AG09309 (cell line): ENCODE measurements around the gene PRH1.

Experiments used
- DNase-seq: peaks from one replicate; pipeline ENCODE4 v3.0.0-alpha.2; 2010; ENCODE audit warnings: low read depth
- H3K4me3 ChIP-seq: 2 replicates; pipeline ENCODE4 v1.5.1; 2011; ENCODE audit warnings: mild to moderate bottlenecking, low read depth, low read length, moderate library complexity; ENCODE audit not compliant: control insufficient read depth
- CTCF ChIP-seq: IDR thresholded peaks from 2 replicates; pipeline ENCODE4 v1.5.1; 2011; ENCODE audit warnings: mild to moderate bottlenecking, low read depth, low read length, inconsistent platforms; ENCODE audit not compliant: insufficient read depth, control insufficient read depth; ENCODE audit errors: missing control alignments

PRH1 gene

GRCh38 chr12:10904686-10905085 is 20.6 kb upstream of the PRH1 start:
- no peak for DNase-seq
- no peak overlapping the region for H3K4me3 ChIP-seq
- no peak for TF ChIP-seq CTCF

DNA sequence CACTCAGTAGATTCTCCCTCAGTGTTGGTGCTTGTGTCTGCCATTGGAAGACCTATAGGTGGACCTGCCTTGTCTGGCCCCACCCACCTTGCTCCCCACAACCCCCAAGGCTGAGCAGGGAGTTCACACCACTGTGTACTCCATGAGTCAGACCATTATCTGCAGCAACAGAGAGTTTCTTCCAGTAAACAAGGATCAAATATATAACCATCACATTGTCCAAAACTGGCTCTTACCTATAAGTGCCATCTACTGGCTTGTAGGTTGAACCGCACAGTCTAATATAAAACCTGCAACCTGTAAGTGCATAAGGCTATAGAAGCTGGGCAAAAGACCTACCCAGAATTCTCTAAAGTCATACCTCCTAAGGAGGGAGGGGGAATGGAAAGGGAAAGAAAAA is 17.4 kb upstream of the PRH1 start:
- DNase-seq: no peak
- H3K4me3 ChIP-seq: no peak overlapping the region
- TF ChIP-seq CTCF: no peak

DNA sequence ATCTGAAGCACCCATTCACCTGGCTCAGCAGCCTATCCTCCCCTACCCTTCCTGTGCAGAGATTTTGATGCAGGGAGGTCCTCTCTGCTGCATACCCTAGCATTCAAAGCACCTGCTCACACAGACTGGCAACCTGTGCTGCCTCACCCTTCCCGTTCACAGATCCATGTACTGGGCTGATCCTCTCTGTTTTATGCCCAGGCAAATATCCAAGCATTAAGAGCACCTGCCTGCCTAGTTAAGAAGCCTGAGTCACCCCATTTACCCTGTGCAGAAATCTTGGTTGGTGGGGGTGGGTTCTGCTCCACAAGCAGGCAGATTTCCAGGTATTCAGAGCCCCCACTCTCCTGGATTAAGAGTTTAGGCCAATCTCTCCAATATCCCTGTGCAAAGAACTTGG is 16.9 kb upstream of the PRH1 start:
- TF ChIP-seq CTCF: no peak
- no peak overlapping the region for H3K4me3 ChIP-seq
- DNase-seq: no peak

DNA sequence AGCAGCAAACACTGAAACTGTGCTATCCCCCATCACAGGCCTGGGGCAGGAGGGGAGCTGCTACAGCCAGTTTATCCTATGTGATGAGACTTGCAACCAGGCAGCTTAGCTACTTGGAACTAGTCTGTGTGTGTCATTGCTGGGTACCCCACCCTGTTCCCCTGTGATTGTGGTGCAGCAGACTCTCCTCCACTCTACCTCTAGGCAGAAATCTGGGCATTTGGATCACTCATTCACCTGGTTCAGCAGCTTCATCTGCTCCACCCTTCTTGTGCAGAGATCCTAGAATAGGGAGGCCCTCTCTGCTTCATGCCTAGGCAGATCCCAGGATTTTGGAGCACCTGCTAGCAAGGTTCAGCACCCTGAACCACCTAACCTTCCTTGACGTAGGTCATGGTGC is 16.5 kb upstream of the PRH1 start:
- no peak for TF ChIP-seq CTCF
- DNase-seq: no peak
- H3K4me3 ChIP-seq: no peak overlapping the region

DNA sequence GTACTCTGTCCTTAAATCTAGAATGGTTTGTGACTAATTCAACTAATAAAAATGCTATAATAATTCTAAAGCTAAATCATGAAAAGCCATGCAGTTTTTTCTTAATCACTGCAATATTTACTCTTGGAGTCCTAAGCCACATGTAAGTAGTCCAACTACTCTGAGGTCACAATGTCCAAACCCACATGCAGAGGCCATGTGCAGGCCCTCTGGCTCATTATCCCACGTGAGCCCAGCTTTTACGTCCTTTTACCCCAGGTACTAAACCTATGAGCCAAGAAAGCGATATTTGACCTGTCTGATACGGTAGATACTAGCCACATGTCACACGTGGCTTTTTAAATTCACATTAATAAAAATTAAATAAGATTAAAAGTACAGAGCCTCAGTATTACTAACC is 12.8 kb upstream of the PRH1 start:
- no peak overlapping the region for H3K4me3 ChIP-seq
- DNase-seq: no peak
- no peak for TF ChIP-seq CTCF

DNA sequence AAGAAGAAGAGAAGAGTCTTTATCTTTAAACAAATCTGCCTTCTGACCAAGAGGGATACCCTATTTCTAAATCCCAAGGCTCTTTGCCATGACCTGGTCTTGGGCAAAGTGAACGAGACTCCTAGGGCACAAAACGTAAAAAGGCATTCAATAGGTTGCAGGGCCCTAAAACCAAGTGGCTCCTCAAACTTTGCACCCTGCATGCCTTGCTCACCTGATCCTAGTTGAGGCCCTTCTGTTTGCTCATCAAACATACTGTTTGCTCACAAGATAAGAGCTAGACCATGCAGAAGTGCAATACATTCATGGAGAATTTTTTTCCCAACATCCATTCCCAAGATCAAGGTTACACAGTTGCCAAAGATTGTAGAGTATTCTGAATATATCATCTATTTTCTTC is 7.9 kb upstream of the PRH1 start:
- TF ChIP-seq CTCF: no peak
- no peak overlapping the region for H3K4me3 ChIP-seq
- DNase-seq: no peak

GRCh38 chr12:10889226-10889625 is 5.2 kb upstream of the PRH1 start:
- TF ChIP-seq CTCF: no peak
- DNase-seq: no peak
- H3K4me3 ChIP-seq: no peak overlapping the region
